CD14-positive monocyte (primary cell): ENCODE data around the gene ITGB2. TPM values are rescaled to one million over a fixed set of nuclear protein-coding genes. Genes with fewer than 3 reads are reported as not detected.
"Not testable (repeated sequence)": the region's sequence is repeated elsewhere in the genome, so short reads cannot be mapped to it uniquely, and the experiment has no call there.

Source experiments
- DNase-seq, 3 donors: peaks; one replicate each; pipeline ENCODE4 v3.0.0-alpha.2; 2011 to 2022
- H2AFZ ChIP-seq: 2 replicates; pipeline ENCODE4 v1.6.0; 2012; ENCODE audit warnings: mild to moderate bottlenecking, low read depth, low read length, inconsistent platforms; ENCODE audit not compliant: insufficient read depth, poor library complexity, severe bottlenecking
- H3K27ac ChIP-seq, 2 donors: 1 replicate in 1 of 2; 2 replicates in 1 of 2; pipeline ENCODE4 v1.5.1; 2012 to 2013; ENCODE audit warnings: low read length in 2 of 2, control low read depth in 1 of 2, inconsistent platforms in 1 of 2, low read depth in 1 of 2, mild to moderate bottlenecking in 1 of 2
- H3K27me3 ChIP-seq, 2 donors: one replicate each; pipeline versions ENCODE4 v1.6.0 to v1.6.1; 2011 to 2013; ENCODE audit warnings: low read length in 2 of 2; ENCODE audit not compliant: control insufficient read depth in 2 of 2, insufficient read depth in 2 of 2
- H3K36me3 ChIP-seq, 2 donors: replicated peaks in 1 of 2; 1 replicate in 1 of 2; 2 replicates in 1 of 2; pipeline versions ENCODE4 v1.5.1 to v1.6.1; 2012 to 2013; ENCODE audit warnings: low read length in 2 of 2, control low read depth in 1 of 2, inconsistent platforms in 1 of 2, mild to moderate bottlenecking in 1 of 2; ENCODE audit not compliant: insufficient read depth in 2 of 2, control insufficient read depth in 1 of 2
- H3K4me1 ChIP-seq, 2 donors: 1 replicate in 1 of 2; 2 replicates in 1 of 2; pipeline versions ENCODE4 v1.5.1 to v1.6.1; 2012 to 2013; ENCODE audit warnings: low read length in 2 of 2, control low read depth in 1 of 2, inconsistent platforms in 1 of 2, mild to moderate bottlenecking in 1 of 2, moderate library complexity in 1 of 2; ENCODE audit not compliant: insufficient read depth in 2 of 2, control insufficient read depth in 1 of 2
- H3K4me2 ChIP-seq: replicated peaks from 2 replicates; pipeline ENCODE3; 2012; ENCODE audit warnings: low read length, moderate library complexity, mild to moderate bottlenecking; ENCODE audit not compliant: poor library complexity, severe bottlenecking; ENCODE audit errors: extremely low read depth
- H3K4me3 ChIP-seq, 3 experiments: fragments of 200-600 bp in 1 of 3; sonication (generic) in 1 of 3; replicated peaks in 1 of 3; 1 replicate in 2 of 3; 2 replicates in 1 of 3; pipeline ENCODE4 v1.5.1; 2011 to 2013; ENCODE audit warnings: low read length in 3 of 3, mild to moderate bottlenecking in 3 of 3, control low read depth in 2 of 3, low read depth in 2 of 3, inconsistent platforms in 1 of 3, moderate library complexity in 1 of 3
- H3K79me2 ChIP-seq: 2 replicates; pipeline ENCODE4 v1.6.0; 2012; ENCODE audit warnings: mild to moderate bottlenecking, control low read depth, inconsistent platforms, low read length, moderate library complexity; ENCODE audit not compliant: insufficient read depth
- H3K9ac ChIP-seq: 2 replicates; pipeline ENCODE4 v1.6.0; 2017; ENCODE audit warnings: low read length, mild to moderate bottlenecking; ENCODE audit not compliant: insufficient read depth, poor library complexity, severe bottlenecking
- H3K9me3 ChIP-seq, 2 donors: replicated peaks in 1 of 2; 1 replicate in 1 of 2; 2 replicates in 1 of 2; pipeline versions ENCODE4 v1.5.1 to v1.6.1; 2012 to 2013; ENCODE audit warnings: low read length in 2 of 2, control low read depth in 1 of 2; ENCODE audit not compliant: control insufficient read depth in 1 of 2, insufficient read depth in 1 of 2
- H4K20me1 ChIP-seq: 2 replicates; pipeline ENCODE4 v1.6.0; 2012; ENCODE audit warnings: mild to moderate bottlenecking, low read length, control low read depth, moderate library complexity; ENCODE audit not compliant: insufficient read depth
- H3K27ac Mint-ChIP-seq, 7 donors: one replicate each; pipeline ENCODE4 v1.8.0; 2020; ENCODE audit warnings: mild to moderate bottlenecking in 7 of 7, mixed read lengths in 7 of 7, moderate library complexity in 6 of 7, inconsistent platforms in 2 of 7
- H3K27me3 Mint-ChIP-seq, 3 donors: one replicate each; pipeline ENCODE4 v1.8.0; 2021 to 2022; ENCODE audit warnings: low read depth in 3 of 3, mild to moderate bottlenecking in 3 of 3, mixed read lengths in 3 of 3, moderate library complexity in 3 of 3, inconsistent platforms in 1 of 3
- H3K36me3 Mint-ChIP-seq, 2 donors: one replicate each; pipeline ENCODE4 v1.8.0; 2020; ENCODE audit warnings: mixed read lengths in 2 of 2, inconsistent platforms in 1 of 2, mild to moderate bottlenecking in 1 of 2
- H3K4me1 Mint-ChIP-seq: one replicate; pipeline ENCODE4 v1.8.0; 2020; ENCODE audit warnings: mild to moderate bottlenecking, mixed read lengths
- H3K4me3 Mint-ChIP-seq, 2 donors: one replicate each; pipeline ENCODE4 v1.8.0; 2020; ENCODE audit warnings: mild to moderate bottlenecking in 2 of 2, mixed read lengths in 2 of 2, moderate library complexity in 1 of 2
- H3K9me3 Mint-ChIP-seq, 7 donors: one replicate each; pipeline ENCODE4 v1.8.0; 2020 to 2022; ENCODE audit warnings: mixed read lengths in 7 of 7, mild to moderate bottlenecking in 6 of 7, moderate library complexity in 6 of 7, inconsistent platforms in 2 of 7
- WGBS: methylation state at CpG from one replicate; pipeline ENCODE4 v1.1.5; 2013; ENCODE audit warnings: missing lambda C conversion rate; ENCODE audit not compliant: insufficient coverage; 5-methylcytosine and 5-hydroxymethylcytosine counted together
- intact Hi-C, 2 donors: fragments of 100-400 bp; cut with micrococcal nuclease; formaldehyde crosslinking; loops; one replicate each; pipeline versions ENCODE4 v1.15.0 to v1.15.1; 2023
- polyA plus RNA-seq, 3 donors: library from polyadenylated mRNA; depleted of rRNA in 1 of 3; unstranded in 2 of 3; stranded (reverse) in 1 of 3; fragments of 300-500 nt in 2 of 3; fragments of >200 nt in 1 of 3; fragmentation: Illumina TruSeq in 2 of 3; gene quantifications; 1 replicate in 2 of 3; 2 replicates in 1 of 3; pipeline ENCODE4 v1.2.3, GENCODE V29; 2012 to 2021
- TF ChIP-seq, protein P1 (sequence below): fragments of 200-600 bp; IDR thresholded peaks from one replicate; pipeline ENCODE4 v1.8.0; 2022; ENCODE audit warnings: antibody characterized with exemption, mild to moderate bottlenecking

The ITGB2 gene
- polyA plus RNA-seq, 3 donors, result 1,470 to 1,628 (median 1,602) TPM

DNA sequence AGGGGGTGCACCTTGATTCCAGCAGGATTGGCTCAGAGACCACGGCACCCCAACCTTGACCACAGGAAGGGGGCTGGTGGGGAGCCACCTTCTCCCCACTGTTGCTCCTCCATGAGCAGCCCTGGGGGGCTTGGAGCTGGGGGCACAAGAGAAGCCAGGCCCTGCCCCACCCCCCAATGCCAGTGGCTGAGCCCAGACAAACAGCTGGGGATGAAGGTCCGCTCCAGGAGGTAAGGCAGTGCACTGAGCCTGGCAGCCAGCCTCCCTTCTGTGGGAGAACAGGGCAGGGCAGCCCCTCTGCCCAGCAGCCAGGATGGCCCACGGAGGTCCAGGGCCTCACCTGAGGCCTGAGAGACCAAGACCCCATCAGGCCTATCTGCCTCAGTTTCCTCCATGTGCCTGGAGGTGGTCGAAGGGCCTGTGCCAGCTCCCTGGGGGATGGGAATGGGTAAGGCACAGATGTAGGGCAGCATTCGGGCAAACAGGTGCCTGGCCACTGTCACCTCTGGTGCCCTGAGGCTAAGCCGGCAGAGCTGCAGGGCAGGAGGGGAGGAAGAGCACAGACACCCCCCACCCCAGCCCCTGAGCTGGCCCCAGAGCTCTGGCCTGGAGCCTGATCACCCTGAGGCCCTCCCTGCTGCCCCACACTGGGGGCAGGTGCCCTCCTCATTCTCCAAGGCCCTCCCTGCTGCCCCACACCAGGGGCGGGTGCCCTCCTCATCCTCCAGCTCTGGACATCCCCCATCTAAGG lies 7.1 kb downstream of the ITGB2 start:
- peaks cover 99 to 100% of the 10 kb centered on the region in 2 donors for H3K4me1 ChIP-seq
- Mint-ChIP-seq H3K4me1 (peaks cover 94% of the 10 kb centered on the region), H3K27ac (peak overlapping the region; percentile 87 to 97 (median 93)), H3K4me3 (peak overlapping the region; percentile 72 to 91), H3K27me3 (peaks cover 0 to 2% (median 2%) of the 10 kb centered on the region in 3 donors), H3K36me3 (peaks cover 47 to 62% of the 10 kb centered on the region in 2 donors), H3K9me3 (peaks cover 0 to 2% (median 0%) of the 10 kb centered on the region in 7 donors)
- TF ChIP-seq, protein P1, sequence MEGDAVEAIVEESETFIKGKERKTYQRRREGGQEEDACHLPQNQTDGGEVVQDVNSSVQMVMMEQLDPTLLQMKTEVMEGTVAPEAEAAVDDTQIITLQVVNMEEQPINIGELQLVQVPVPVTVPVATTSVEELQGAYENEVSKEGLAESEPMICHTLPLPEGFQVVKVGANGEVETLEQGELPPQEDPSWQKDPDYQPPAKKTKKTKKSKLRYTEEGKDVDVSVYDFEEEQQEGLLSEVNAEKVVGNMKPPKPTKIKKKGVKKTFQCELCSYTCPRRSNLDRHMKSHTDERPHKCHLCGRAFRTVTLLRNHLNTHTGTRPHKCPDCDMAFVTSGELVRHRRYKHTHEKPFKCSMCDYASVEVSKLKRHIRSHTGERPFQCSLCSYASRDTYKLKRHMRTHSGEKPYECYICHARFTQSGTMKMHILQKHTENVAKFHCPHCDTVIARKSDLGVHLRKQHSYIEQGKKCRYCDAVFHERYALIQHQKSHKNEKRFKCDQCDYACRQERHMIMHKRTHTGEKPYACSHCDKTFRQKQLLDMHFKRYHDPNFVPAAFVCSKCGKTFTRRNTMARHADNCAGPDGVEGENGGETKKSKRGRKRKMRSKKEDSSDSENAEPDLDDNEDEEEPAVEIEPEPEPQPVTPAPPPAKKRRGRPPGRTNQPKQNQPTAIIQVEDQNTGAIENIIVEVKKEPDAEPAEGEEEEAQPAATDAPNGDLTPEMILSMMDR, result no peak
- H3K9me3 ChIP-seq, result no peaks in the 10 kb centered on the region
- peak overlapping the region; percentile 2 to 98 (median 42) for H3K4me3 ChIP-seq
- intact Hi-C loops, result loop anchor here in 1 of 2 donors (5.0 kb wide), 1 partner anchor 96 kb away; the partner anchor contains the start of gene SUMO3
- H3K79me2 ChIP-seq, result peaks cover 99% of the 10 kb centered on the region
- H2AFZ ChIP-seq, result no peak overlapping the region
- H3K27ac ChIP-seq, result peak overlapping the region; percentile 81 to 84
- no peak for DNase-seq
- WGBS, result 34% methylated on average over 5 of the region's 7 CpGs
- peaks cover 99% of the 10 kb centered on the region for H4K20me1 ChIP-seq
- peaks cover 49 to 52% of the 10 kb centered on the region in 2 donors for H3K36me3 ChIP-seq
- peak overlapping the region; percentile 87 for H3K4me2 ChIP-seq
- peak overlapping the region; percentile 33 for H3K9ac ChIP-seq
- H3K27me3 ChIP-seq, result no peaks in the 10 kb centered on the region

DNA sequence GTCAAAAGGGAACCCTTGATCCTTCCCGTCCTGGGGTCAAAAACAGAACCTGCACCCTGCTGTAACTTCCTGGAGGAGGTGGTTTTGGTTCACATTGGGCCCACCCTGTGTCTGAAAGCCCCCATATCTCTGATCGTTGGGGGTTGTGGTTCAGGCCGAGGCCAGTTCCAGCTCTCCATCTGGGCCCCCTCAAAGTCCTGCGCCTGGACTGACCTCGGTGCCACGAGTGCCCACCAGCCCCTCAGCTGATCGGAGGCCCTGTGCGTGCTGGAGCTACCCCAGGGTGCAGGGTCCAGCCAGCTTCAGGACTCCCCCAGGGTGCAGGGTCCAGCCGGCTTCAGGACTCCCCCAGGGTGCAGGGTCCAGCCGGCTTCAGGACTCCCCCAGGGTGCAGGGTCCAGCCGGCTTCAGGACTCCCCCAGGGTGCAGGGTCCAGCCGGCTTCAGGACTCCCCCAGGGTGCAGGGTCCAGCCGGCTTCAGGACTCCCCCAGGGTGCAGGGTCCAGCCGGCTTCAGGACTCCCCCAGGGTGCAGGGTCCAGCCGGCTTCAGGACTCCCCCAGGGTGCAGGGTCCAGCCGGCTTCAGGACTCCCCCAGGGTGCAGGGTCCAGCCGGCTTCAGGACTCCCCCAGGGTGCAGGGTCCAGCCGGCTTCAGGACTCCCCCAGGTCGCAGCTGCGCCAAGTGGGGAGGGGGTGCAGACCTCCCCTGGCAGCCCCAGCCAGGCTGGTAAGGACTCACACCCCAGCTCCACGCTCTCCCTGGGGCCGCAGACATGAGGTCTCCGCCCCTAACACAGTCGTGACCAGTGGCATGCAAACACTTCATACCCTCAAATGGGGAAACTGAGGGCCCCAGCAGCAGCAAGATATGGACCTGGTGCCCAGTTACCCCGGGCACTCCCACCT lies 7.9 kb downstream of the ITGB2 start:
- not testable (repeated sequence) for H3K9me3 Mint-ChIP-seq, DNase-seq, H3K9me3 ChIP-seq, H3K27me3 Mint-ChIP-seq, H2AFZ ChIP-seq, H3K27me3 ChIP-seq
- H3K79me2 ChIP-seq, result peaks cover 98% of the 10 kb centered on the region
- H3K36me3 ChIP-seq, result peaks cover 43 to 47% of the 10 kb centered on the region in 2 donors
- peaks cover 99% of the 10 kb centered on the region for H4K20me1 ChIP-seq
- H3K27ac Mint-ChIP-seq, result peak overlapping the region; percentile 72 to 97 (median 90)
- H3K27ac ChIP-seq, result peak overlapping the region; percentile 81 to 84
- peak overlapping the region in 2 of 3 experiments; percentile 42 to 98 for H3K4me3 ChIP-seq
- intact Hi-C loops, result loop anchor here in 1 of 2 donors (5.0 kb wide), 1 partner anchor 95 kb away; the partner anchor contains the start of gene SUMO3
- peak overlapping the region; percentile 87 for H3K4me2 ChIP-seq
- WGBS, result 60% methylated on average over 9 of the region's 25 CpGs
- H3K4me1 ChIP-seq, result peaks cover 99 to 100% of the 10 kb centered on the region in 2 donors
- H3K36me3 Mint-ChIP-seq, result peaks cover 43 to 57% of the 10 kb centered on the region in 2 donors
- H3K4me1 Mint-ChIP-seq, result peaks cover 93% of the 10 kb centered on the region
- H3K4me3 Mint-ChIP-seq, result peak overlapping the region; percentile 70 to 91
- peak overlapping the region; percentile 54 for H3K9ac ChIP-seq
